WTC11 (cell line): ENCODE measurements around the gene KSR1. TPM values are rescaled to one million over a fixed set of nuclear protein-coding genes. Genes with fewer than 3 reads are reported as not detected.

ENCODE experiments used
- ATAC-seq: fragments of 200-7000 bp; cut with Tn5 transposase; 2 replicates; pipeline ENCODE4 v1.10.0; 2021; ENCODE audit warnings: mild to moderate bottlenecking, moderate library complexity
- CTCF ChIA-PET: fragments of 300-600 bp; sonication (Branson Sonifier 250); formaldehyde crosslinking; loops from one replicate; lab custom pipeline; 2021; ENCODE audit warnings: antibody characterized with exemption; lab: Charles Lee
- POLR2A ChIA-PET: fragments of 350-600 bp; sonication (Branson Sonifier 250); formaldehyde crosslinking; loops from one replicate; lab custom pipeline; 2021; ENCODE audit warnings: antibody characterized with exemption; lab: Charles Lee
- DNase-seq: peaks from one replicate; pipeline ENCODE4 v3.0.0; 2021; ENCODE audit warnings: low spot score
- H3K27ac Mint-ChIP-seq: 2 replicates; pipeline ENCODE4 v1.8.0; 2021; ENCODE audit warnings: mixed read lengths
- H3K27me3 Mint-ChIP-seq: 2 replicates; pipeline ENCODE4 v1.8.0; 2021; ENCODE audit warnings: low read depth, mild to moderate bottlenecking, moderate library complexity, mixed read lengths
- H3K36me3 Mint-ChIP-seq: 2 replicates; pipeline ENCODE4 v1.8.0; 2021; ENCODE audit warnings: mixed read lengths
- H3K4me1 Mint-ChIP-seq: 2 replicates; pipeline ENCODE4 v1.8.0; 2022; ENCODE audit warnings: mixed read lengths
- H3K4me3 Mint-ChIP-seq: 2 replicates; pipeline ENCODE4 v1.8.0; 2021; ENCODE audit warnings: mild to moderate bottlenecking, moderate library complexity, mixed read lengths
- H3K9me3 Mint-ChIP-seq: 2 replicates; pipeline ENCODE4 v1.8.0; 2021; ENCODE audit warnings: mixed read lengths
- ATF1 ChIP-seq: sonication (generic); formaldehyde crosslinking; IDR thresholded peaks from 2 replicates; pipeline ENCODE4 v1.8.1; 2023; ENCODE audit warnings: mild to moderate bottlenecking, moderate library complexity, missing genetic modification reagents
- CBFB ChIP-seq: sonication (generic); formaldehyde crosslinking; IDR thresholded peaks from 2 replicates; pipeline ENCODE4 v1.8.1; 2022; ENCODE audit warnings: mild to moderate bottlenecking, low read depth, missing genetic modification reagents
- ELF4 ChIP-seq: sonication (generic); formaldehyde crosslinking; IDR thresholded peaks from 2 replicates; pipeline ENCODE4 v1.8.1; 2022; ENCODE audit warnings: low read depth, mild to moderate bottlenecking, moderate library complexity, missing genetic modification reagents
- EMX1 ChIP-seq: fragments of 250-450 bp; sonication (Bioruptor Pico); IDR thresholded peaks from 2 replicates; pipeline ENCODE4 v1.8.0; 2021; ENCODE audit warnings: mild to moderate bottlenecking
- FOXJ3 ChIP-seq: sonication (generic); formaldehyde crosslinking; IDR thresholded peaks from 2 replicates; pipeline ENCODE4 v1.9.0; 2021; ENCODE audit warnings: missing genetic modification reagents, mild to moderate bottlenecking, borderline replicate concordance
- GABPB1 ChIP-seq: sonication (generic); formaldehyde crosslinking; IDR thresholded peaks from 2 replicates; pipeline ENCODE4 v1.8.1; 2023; ENCODE audit warnings: mild to moderate bottlenecking, missing genetic modification reagents
- SMAD3 ChIP-seq: sonication (generic); formaldehyde crosslinking; IDR thresholded peaks from 2 replicates; pipeline ENCODE4 v1.8.0; 2022; ENCODE audit warnings: missing genetic modification reagents, mild to moderate bottlenecking, borderline replicate concordance
- SOX15 ChIP-seq: fragments of 250-450 bp; sonication (Bioruptor Pico); IDR thresholded peaks from 2 replicates; pipeline ENCODE4 v1.9.0; 2021; ENCODE audit warnings: mild to moderate bottlenecking
- total RNA-seq: library from RNA; stranded (reverse); gene quantifications from 3 replicates; pipeline ENCODE4 v1.2.3, GENCODE V29; 2021
- TF ChIP-seq, protein P1 (sequence below): sonication (generic); formaldehyde crosslinking; IDR thresholded peaks from 2 replicates; pipeline ENCODE4 v1.8.1; 2022; ENCODE audit warnings: missing genetic modification reagents, borderline replicate concordance
- TF ChIP-seq, protein P2 (sequence below): sonication (generic); formaldehyde crosslinking; IDR thresholded peaks from 2 replicates; pipeline ENCODE4 v1.8.1; 2023; ENCODE audit warnings: mild to moderate bottlenecking, missing genetic modification reagents, moderate library complexity
- TF ChIP-seq, protein P3 (sequence below): sonication (generic); formaldehyde crosslinking; conservative IDR thresholded peaks from 2 replicates; pipeline ENCODE4 v1.8.1; 2023; ENCODE audit warnings: mild to moderate bottlenecking, low read depth, missing genetic modification reagents, moderate library complexity
- TF ChIP-seq, protein P4 (sequence below): sonication (generic); formaldehyde crosslinking; IDR thresholded peaks from 2 replicates; pipeline ENCODE4 v1.8.0; 2022; ENCODE audit warnings: mild to moderate bottlenecking, missing genetic modification reagents
- TF ChIP-seq, protein P5 (sequence below): sonication (generic); formaldehyde crosslinking; IDR thresholded peaks from 2 replicates; pipeline ENCODE4 v1.8.1; 2023; ENCODE audit warnings: mild to moderate bottlenecking, moderate library complexity, missing genetic modification reagents

KSR1 gene
- total RNA-seq, 1 experiment from 2014 or later, result 45.5 TPM

DNA sequence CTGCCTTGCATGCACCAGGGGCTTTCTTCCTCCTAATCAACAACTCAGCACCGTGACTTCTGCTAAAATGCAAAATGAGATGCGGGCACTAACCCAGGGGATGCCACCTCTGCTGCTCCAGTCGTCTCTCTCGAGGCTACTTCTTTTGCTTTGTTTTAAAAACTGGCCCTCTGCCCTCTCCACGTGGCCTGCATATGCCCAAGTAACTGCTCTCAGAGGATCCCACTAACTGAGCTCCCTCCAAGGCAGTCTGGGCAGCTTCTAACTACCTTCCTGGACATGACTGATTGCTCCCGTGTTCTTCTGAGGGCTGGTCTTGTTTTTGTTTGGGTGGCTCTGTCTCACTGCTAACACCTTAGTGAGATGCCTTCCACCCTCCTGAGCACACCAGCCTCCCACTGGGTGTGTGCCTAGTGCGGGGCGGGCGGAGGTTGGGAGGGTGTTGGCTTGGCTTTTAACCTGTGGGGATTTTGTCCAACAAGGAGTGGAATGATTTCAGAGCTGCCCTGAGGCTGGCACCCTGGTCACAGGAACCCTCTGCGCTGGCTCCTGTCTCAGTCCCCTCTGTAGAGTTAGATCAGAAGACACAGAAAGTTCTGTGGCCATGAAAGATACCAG, 165.8 kb downstream of the KSR1 start (continued):
- TF ChIP-seq, protein P1, sequence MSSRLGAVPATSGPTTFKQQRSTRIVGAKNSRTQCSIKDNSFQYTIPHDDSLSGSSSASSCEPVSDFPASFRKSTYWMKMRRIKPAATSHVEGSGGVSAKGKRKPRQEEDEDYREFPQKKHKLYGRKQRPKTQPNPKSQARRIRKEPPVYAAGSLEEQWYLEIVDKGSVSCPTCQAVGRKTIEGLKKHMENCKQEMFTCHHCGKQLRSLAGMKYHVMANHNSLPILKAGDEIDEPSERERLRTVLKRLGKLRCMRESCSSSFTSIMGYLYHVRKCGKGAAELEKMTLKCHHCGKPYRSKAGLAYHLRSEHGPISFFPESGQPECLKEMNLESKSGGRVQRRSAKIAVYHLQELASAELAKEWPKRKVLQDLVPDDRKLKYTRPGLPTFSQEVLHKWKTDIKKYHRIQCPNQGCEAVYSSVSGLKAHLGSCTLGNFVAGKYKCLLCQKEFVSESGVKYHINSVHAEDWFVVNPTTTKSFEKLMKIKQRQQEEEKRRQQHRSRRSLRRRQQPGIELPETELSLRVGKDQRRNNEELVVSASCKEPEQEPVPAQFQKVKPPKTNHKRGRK (CRISPR knock-in tag), result no peak
- TF ChIP-seq SMAD3 (CRISPR knock-in tag), result no peak
- TF ChIP-seq, protein P2, sequence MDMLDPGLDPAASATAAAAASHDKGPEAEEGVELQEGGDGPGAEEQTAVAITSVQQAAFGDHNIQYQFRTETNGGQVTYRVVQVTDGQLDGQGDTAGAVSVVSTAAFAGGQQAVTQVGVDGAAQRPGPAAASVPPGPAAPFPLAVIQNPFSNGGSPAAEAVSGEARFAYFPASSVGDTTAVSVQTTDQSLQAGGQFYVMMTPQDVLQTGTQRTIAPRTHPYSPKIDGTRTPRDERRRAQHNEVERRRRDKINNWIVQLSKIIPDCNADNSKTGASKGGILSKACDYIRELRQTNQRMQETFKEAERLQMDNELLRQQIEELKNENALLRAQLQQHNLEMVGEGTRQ (CRISPR knock-in tag), result no peak
- TF ChIP-seq CBFB (CRISPR knock-in tag), result no peak
- no peak for TF ChIP-seq SOX15 (CRISPR knock-in tag)
- TF ChIP-seq, protein P3, sequence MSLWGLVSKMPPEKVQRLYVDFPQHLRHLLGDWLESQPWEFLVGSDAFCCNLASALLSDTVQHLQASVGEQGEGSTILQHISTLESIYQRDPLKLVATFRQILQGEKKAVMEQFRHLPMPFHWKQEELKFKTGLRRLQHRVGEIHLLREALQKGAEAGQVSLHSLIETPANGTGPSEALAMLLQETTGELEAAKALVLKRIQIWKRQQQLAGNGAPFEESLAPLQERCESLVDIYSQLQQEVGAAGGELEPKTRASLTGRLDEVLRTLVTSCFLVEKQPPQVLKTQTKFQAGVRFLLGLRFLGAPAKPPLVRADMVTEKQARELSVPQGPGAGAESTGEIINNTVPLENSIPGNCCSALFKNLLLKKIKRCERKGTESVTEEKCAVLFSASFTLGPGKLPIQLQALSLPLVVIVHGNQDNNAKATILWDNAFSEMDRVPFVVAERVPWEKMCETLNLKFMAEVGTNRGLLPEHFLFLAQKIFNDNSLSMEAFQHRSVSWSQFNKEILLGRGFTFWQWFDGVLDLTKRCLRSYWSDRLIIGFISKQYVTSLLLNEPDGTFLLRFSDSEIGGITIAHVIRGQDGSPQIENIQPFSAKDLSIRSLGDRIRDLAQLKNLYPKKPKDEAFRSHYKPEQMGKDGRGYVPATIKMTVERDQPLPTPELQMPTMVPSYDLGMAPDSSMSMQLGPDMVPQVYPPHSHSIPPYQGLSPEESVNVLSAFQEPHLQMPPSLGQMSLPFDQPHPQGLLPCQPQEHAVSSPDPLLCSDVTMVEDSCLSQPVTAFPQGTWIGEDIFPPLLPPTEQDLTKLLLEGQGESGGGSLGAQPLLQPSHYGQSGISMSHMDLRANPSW (CRISPR knock-in tag), result no peak

DNA sequence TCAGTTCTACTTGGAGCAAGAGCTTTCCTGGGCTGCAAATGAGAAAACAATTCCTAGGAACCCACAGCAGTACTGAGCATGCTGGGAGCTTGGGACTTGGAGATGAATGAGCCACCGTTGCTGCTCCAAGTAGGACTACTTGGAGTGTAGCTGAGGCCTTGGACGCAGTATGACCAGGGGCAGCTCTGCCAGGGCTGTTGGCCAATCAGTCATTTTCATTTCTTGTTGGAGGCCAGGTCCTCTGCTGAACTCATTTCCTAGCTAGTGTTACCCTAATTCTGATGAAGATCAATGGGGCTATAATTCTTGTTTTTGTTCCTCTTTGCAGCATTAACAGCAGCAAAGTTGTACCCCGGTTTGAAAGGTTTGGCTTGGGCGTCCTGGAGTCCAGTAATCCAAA, 166.7 kb downstream of the KSR1 start:
- ATAC-seq (no peak), DNase-seq (no peak)
- ChIA-PET CTCF (no interaction called here), POLR2A (no interaction called here)
- peaks cover 19% of the 10 kb centered on the region for H3K36me3 Mint-ChIP-seq
- no peaks in the 10 kb centered on the region for H3K27me3 Mint-ChIP-seq
- no peaks in the 10 kb centered on the region for H3K4me1 Mint-ChIP-seq
- no peaks in the 10 kb centered on the region for H3K9me3 Mint-ChIP-seq
- H3K4me3 Mint-ChIP-seq, result no peak overlapping the region
- no peak overlapping the region for H3K27ac Mint-ChIP-seq
- TF ChIP-seq ELF4 (CRISPR knock-in tag), result no peak
- TF ChIP-seq, protein P4, sequence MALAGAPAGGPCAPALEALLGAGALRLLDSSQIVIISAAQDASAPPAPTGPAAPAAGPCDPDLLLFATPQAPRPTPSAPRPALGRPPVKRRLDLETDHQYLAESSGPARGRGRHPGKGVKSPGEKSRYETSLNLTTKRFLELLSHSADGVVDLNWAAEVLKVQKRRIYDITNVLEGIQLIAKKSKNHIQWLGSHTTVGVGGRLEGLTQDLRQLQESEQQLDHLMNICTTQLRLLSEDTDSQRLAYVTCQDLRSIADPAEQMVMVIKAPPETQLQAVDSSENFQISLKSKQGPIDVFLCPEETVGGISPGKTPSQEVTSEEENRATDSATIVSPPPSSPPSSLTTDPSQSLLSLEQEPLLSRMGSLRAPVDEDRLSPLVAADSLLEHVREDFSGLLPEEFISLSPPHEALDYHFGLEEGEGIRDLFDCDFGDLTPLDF, result no peak
- no peak for TF ChIP-seq FOXJ3 (CRISPR knock-in tag)

DNA sequence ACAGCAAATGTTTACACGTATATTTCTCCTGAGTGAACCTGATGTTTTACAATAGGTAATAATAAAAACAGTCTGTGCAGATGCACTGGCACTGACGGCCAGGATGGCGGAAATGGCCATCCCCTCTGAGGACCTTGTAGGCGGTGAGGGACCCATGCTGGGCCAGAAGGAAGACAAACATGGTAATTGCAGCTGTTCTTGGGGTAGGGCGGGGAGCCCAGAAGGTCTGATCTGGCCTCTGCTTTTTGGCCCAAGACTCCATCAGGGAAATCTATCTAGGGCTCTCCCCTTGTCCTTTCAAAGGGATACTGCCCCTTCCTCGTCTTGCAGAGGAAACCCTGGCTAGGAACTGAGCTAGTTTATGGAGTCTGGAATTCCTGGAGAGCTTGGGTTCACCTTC, 167.4 kb downstream of the KSR1 start:
- TF ChIP-seq EMX1 (CRISPR knock-in tag) (no peak), GABPB1 (CRISPR knock-in tag) (no peak), ATF1 (CRISPR knock-in tag) (no peak)
- TF ChIP-seq, protein P2 (CRISPR knock-in tag), result no peak
- TF ChIP-seq, protein P5, sequence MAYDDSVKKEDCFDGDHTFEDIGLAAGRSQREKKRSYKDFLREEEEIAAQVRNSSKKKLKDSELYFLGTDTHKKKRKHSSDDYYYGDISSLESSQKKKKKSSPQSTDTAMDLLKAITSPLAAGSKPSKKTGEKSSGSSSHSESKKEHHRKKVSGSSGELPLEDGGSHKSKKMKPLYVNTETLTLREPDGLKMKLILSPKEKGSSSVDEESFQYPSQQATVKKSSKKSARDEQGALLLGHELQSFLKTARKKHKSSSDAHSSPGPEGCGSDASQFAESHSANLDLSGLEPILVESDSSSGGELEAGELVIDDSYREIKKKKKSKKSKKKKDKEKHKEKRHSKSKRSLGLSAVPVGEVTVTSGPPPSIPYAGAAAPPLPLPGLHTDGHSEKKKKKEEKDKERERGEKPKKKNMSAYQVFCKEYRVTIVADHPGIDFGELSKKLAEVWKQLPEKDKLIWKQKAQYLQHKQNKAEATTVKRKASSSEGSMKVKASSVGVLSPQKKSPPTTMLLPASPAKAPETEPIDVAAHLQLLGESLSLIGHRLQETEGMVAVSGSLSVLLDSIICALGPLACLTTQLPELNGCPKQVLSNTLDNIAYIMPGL (CRISPR knock-in tag), result no peak
- TF ChIP-seq, all 79 proteins: peak for 0
- Mint-ChIP-seq H3K36me3 (peaks cover 14% of the 10 kb centered on the region), H3K9me3 (no peaks in the 10 kb centered on the region), H3K4me3 (no peak overlapping the region), H3K4me1 (no peaks in the 10 kb centered on the region), H3K27ac (no peak overlapping the region), H3K27me3 (no peaks in the 10 kb centered on the region)
- ChIA-PET CTCF (no interaction called here), POLR2A (no interaction called here)
- ATAC-seq (no peak), DNase-seq (no peak)
